Fibroblast of villous mesenchyme (primary cell): Measurements from ENCODE around the gene TMEM129. TPM values are rescaled to one million over a fixed set of nuclear protein-coding genes. Genes with fewer than 3 reads are reported as not detected.

Source experiments
- DNase-seq: peaks from one replicate; pipeline ENCODE4 v3.0.0-alpha.2; 2010; ENCODE audit warnings: low read depth
- H3K4me3 ChIP-seq: 2 replicates; pipeline ENCODE4 v1.5.1; 2011; ENCODE audit warnings: low read depth, mild to moderate bottlenecking, low read length
- CTCF ChIP-seq: IDR thresholded peaks from 2 replicates; pipeline ENCODE4 v1.5.1; 2012; ENCODE audit warnings: low read depth, mild to moderate bottlenecking, low read length; ENCODE audit not compliant: insufficient read depth
- total RNA-seq: library from RNA; depleted of rRNA; stranded (reverse); fragments of >200 nt; gene quantifications from 2 replicates; pipeline ENCODE4 v1.2.3, GENCODE V29; 2012

Gene TMEM129
- total RNA-seq, 1 donor: 31.1 TPM

- DNase-seq: no peak
- no peak for TF ChIP-seq CTCF
These were observed 41.3 kb upstream of the TMEM129 start for GRCh38 chr4:1762264-1763010.

GRCh38 chr4:1761130-1761689 lies 40.1 kb upstream of the TMEM129 start:
- DNase-seq: no peak
- no peak overlapping the region for H3K4me3 ChIP-seq
- TF ChIP-seq CTCF: no peak

More at GRCh38 chr4:1762264-1763010, 41.3 kb upstream of the TMEM129 start:
- no peak overlapping the region for H3K4me3 ChIP-seq

DNA sequence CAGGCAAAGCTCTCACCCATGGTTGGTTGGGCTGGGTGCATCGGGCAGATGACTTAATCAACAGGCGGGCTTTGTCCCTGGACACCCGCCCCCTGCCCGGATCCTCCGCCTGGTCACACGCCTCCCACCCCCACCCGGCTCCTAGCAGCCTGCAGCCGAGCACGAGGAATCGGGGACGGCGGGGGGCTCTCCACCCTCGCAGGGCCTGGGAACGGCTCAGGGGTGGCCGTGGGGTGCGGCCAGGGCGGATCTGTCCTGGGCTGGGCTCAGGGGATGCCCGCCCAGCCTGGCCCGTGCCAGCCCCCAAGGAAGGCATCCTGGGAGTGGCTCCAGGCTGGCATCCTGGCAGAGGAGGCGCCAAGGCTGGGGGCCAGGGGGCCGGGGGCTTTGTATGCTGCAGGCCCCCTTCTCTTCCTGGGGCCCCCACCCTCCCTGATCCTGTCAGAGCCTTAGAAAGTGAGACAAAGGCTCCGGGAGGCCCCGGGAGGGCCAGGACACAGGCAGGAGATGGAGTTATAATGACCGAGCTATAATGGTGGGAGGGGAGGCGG lies 39.5 kb upstream of the TMEM129 start:
- no peak for TF ChIP-seq CTCF
- no peak overlapping the region for H3K4me3 ChIP-seq
- no peak for DNase-seq

- no peak overlapping the region for H3K4me3 ChIP-seq
- DNase-seq: no peak
- TF ChIP-seq CTCF: no peak
These were observed 38.7 kb upstream of the TMEM129 start for GRCh38 chr4:1759818-1760223.

- TF ChIP-seq CTCF: no peak
- no peak overlapping the region for H3K4me3 ChIP-seq
- DNase-seq: no peak
These were observed 38.2 kb upstream of the TMEM129 start for GRCh38 chr4:1759170-1759817.

DNA sequence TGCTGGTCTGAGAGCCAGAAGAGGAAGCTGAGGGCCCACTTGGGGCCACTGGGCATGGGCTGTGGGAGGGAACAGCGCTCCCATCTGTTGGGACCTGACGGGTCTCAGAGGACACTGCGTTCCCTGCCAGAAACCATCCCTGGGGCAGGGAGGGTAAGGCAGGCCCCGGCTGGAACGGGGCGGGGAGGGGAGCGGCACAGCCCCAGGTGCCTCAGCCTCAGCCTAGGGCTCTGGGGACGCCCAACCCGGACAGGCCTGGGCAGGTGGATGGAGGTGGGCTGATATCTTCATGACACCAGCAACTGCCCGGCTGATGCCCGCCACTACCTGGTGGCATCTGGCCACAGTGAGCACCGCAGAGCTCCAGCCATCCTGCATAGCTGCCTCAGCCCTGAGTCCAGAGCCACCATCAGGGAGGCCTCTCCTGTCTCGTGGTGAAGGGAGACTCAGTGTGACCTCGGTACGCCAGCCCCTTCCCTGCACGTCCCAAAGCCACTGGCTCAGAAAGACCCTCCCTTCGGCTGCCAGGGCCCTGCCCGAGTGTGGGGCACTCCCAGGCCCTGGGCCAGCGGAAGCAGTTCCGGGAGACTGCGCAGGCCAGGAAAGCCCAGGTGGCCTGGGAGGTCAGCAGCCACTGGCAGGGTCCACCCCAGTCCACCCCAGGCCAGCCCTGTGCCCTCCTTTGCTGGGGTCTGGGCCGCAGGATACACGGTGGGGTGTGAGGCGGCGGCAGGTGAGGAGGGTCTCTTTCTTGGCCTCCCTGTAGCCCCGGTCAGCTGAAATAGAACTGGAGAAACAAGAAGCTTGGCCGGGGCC lies 37.4 kb upstream of the TMEM129 start:
- no peak for TF ChIP-seq CTCF
- no peak overlapping the region for H3K4me3 ChIP-seq
- no peak for DNase-seq
